ENCODE data around the gene MAP7. TPM values are rescaled to one million over a fixed set of nuclear protein-coding genes. Genes with fewer than 3 reads are reported as not detected.

MAP7 gene
- total RNA-seq, 6 donors from 2014 or later: 18.1 to 26.6 (median 24.2) TPM

DNA sequence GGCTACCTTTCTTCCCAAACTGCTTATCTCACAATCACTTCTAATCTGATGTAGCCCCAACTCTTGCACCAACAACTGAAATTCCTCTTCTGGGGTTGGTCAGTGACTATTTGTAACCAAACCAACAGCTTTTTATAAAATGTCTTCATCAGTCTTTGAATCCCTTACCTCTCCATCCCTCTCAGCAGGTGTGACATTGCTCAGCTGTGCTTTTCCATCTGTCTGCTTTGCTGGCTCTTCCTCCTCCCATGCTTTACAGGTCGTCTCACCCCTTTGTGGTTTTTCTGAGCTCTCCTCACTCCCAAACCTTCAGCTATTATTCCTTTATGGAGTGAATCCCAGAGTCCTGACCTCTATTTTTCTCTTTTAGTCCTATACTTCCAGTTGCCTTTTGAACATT, 5.9 kb downstream of the MAP7 start:
- Histone ChIP-seq H3K4me1 (peaks cover 4 to 8% (median 5%) of the 10 kb centered on the region in 4 donors), H3K4me3 (no peak overlapping the region), H3K9me3 (no peaks in the 10 kb centered on the region), H3K36me3 (no peaks in the 10 kb centered on the region), H3K27me3 (peaks cover 0 to 2% (median 0%) of the 10 kb centered on the region in 4 donors), H3K27ac (no peak overlapping the region)
- no peak for DNase-seq
- WGBS, 2 donors: 25 to 44% methylated on average over 1 of the region's 1 CpG
- no peak for ATAC-seq (ENCODE audit: low FRiP score in 2 of 2)
- TF ChIP-seq POLR2A (IDR thresholded peaks at IDR 0.05) (no peak), POLR2AphosphoS5 (IDR thresholded peaks at IDR 0.05) (no peak), CTCF (IDR thresholded peaks at IDR 0.05) (no peak), EP300 (IDR thresholded peaks at IDR 0.05) (no peak)

GRCh38 chr6:136541395-136541794, 8.8 kb downstream of the MAP7 start:
- H3K36me3 ChIP-seq: no peaks in the 10 kb centered on the region
- TF ChIP-seq CTCF (IDR thresholded peaks at IDR 0.05): no peak
- TF ChIP-seq POLR2AphosphoS5 (IDR thresholded peaks at IDR 0.05): no peak
- TF ChIP-seq EP300 (IDR thresholded peaks at IDR 0.05): no peak
- no peak for TF ChIP-seq POLR2A (IDR thresholded peaks at IDR 0.05)
- no peak overlapping the region for H3K27ac ChIP-seq
- no peaks in the 10 kb centered on the region for H3K4me1 ChIP-seq
- ATAC-seq (ENCODE audit: low FRiP score in 2 of 2) (no peak), DNase-seq (no peak)
- no peak overlapping the region for H3K4me3 ChIP-seq
- H3K27me3 ChIP-seq: no peaks in the 10 kb centered on the region
- WGBS, 2 donors: 86 to 89% methylated on average over 2 of the region's 2 CpGs
- H3K9me3 ChIP-seq: no peaks in the 10 kb centered on the region

DNA sequence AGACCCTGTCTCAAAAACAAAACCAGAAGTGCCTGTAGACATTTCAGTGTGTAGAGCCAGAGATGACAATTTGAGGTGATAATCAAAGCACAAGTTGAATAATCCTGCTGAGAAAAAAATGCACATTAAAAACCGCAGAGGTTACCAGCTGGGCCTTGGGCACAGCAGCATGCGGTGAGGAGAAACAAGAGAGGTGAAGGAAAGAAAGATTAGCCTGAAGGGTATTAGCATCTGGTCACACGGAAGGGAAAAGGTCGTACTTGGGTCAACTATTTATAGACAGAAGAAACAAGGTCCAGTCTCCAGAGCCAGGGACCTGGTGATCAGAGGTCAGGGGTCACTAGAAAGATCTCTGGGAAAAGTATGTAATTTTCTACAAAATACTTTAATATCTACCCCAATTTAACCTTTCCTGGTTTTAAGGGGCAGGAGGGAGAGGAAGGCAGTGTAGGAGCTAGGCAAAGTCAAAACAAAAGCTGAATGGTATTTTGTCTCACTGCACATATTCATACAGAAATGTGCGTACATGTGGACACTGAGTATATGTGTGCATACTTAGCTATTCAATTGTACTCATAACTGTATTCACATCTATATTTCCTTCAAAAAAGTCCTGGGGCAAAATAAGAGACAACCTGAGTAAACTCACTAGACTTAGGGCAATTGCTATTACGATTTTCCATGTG, 10.1 kb downstream of the MAP7 start:
- DNase-seq: no peak
- Histone ChIP-seq H3K9me3 (no peaks in the 10 kb centered on the region), H3K4me1 (no peaks in the 10 kb centered on the region), H3K4me3 (no peak overlapping the region), H3K27ac (no peak overlapping the region), H3K36me3 (no peaks in the 10 kb centered on the region), H3K27me3 (no peaks in the 10 kb centered on the region)
- TF ChIP-seq POLR2AphosphoS5 (IDR thresholded peaks at IDR 0.05) (no peak), CTCF (IDR thresholded peaks at IDR 0.05) (no peak)
- ATAC-seq (ENCODE audit: low FRiP score in 2 of 2): no peak
- WGBS, 2 donors: 76 to 81% methylated on average over 6 of the region's 6 CpGs

- H3K36me3 ChIP-seq: no peaks in the 10 kb centered on the region
- no peak overlapping the region for H3K27ac ChIP-seq
- H3K9me3 ChIP-seq: no peaks in the 10 kb centered on the region
- no peak overlapping the region for H3K4me3 ChIP-seq
- WGBS, 2 donors: 77 to 79% methylated on average over 4 of the region's 4 CpGs
- no peaks in the 10 kb centered on the region for H3K4me1 ChIP-seq
- no peaks in the 10 kb centered on the region for H3K27me3 ChIP-seq
- ATAC-seq (ENCODE audit: low FRiP score in 2 of 2) (no peak), DNase-seq (no peak)
- no peak for TF ChIP-seq POLR2A (IDR thresholded peaks at IDR 0.05)
- no peak for TF ChIP-seq EP300 (IDR thresholded peaks at IDR 0.05)
- TF ChIP-seq POLR2AphosphoS5 (IDR thresholded peaks at IDR 0.05): no peak
- no peak for TF ChIP-seq CTCF (IDR thresholded peaks at IDR 0.05)
Measured at GRCh38 chr6:136538836-136539235, 11.4 kb downstream of the MAP7 start.
